Calu3 (cell line): ENCODE results near the gene NEK5. TPM values are rescaled to one million over a fixed set of nuclear protein-coding genes. Genes with fewer than 3 reads are reported as not detected.

Experiments
- BruUV-seq: library from RNA; stranded (reverse); fragments of 400-500 nt; replicated peaks from 2 replicates; lab custom pipeline; 2021; lab: Mats Ljungman, UMichigan
- CTCF ChIA-PET: fragments of 300-600 bp; sonication (Branson Sonifier 250); formaldehyde crosslinking; loops from one replicate; lab custom pipeline; 2022; ENCODE audit warnings: antibody characterized with exemption; lab: Charles Lee
- DNase-seq: peaks from one replicate; pipeline ENCODE4 v3.0.0; 2022
- H3K27ac Mint-ChIP-seq: one replicate; pipeline ENCODE4 v1.8.0; 2022; ENCODE audit warnings: mixed read lengths; ENCODE audit not compliant: unreplicated experiment
- H3K27me3 Mint-ChIP-seq: one replicate; pipeline ENCODE4 v1.8.0; 2022; ENCODE audit warnings: mixed read lengths; ENCODE audit not compliant: unreplicated experiment
- H3K36me3 Mint-ChIP-seq: one replicate; pipeline ENCODE4 v1.8.0; 2022; ENCODE audit warnings: mild to moderate bottlenecking, moderate library complexity, mixed read lengths; ENCODE audit not compliant: insufficient read depth, unreplicated experiment
- H3K4me1 Mint-ChIP-seq: one replicate; pipeline ENCODE4 v1.8.0; 2022; ENCODE audit warnings: mild to moderate bottlenecking, low read depth, mixed read lengths; ENCODE audit not compliant: unreplicated experiment
- H3K4me3 Mint-ChIP-seq: one replicate; pipeline ENCODE4 v1.8.0; 2022; ENCODE audit warnings: mild to moderate bottlenecking, low read depth, moderate library complexity, mixed read lengths; ENCODE audit not compliant: unreplicated experiment
- H3K9me3 Mint-ChIP-seq: one replicate; pipeline ENCODE4 v1.8.0; 2022; ENCODE audit warnings: low read depth, mixed read lengths; ENCODE audit not compliant: unreplicated experiment
- intact Hi-C: fragments of 100-400 bp; cut with micrococcal nuclease; formaldehyde crosslinking; loops from one replicate; pipeline ENCODE4 v1.10.0; 2022; ENCODE audit not compliant: unreplicated experiment
- total RNA-seq: library from RNA; stranded (reverse); gene quantifications from 2 replicates; pipeline ENCODE4 v1.2.3, GENCODE V29; 2022
- TF ChIP-seq, protein P1 (sequence below): fragments of 200-600 bp; IDR thresholded peaks from one replicate; pipeline ENCODE4 v1.8.0; 2022; ENCODE audit warnings: antibody characterized with exemption; ENCODE audit not compliant: unreplicated experiment

The NEK5 gene
- total RNA-seq, 1 experiment from 2014 or later = 0.38 TPM

DNA sequence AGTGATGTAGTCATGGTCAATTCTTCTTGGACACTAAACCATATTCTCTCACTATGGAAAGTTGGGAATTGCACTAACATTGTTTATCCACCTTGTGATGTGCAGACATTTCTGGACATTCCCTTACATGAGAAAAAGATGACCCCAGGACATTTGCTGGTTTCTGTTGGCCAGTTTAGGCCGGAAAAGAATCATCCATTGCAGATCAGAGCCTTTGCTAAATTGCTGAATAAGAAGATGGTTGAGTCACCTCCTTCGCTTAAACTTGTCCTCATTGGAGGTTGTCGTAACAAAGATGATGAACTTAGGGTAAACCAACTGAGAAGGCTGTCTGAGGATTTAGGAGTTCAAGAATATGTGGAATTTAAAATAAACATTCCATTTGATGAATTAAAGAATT lies 104.4 kb downstream of the NEK5 start, which contains the start of gene UTP14C:
TSS of gene UTP14C (plus strand) at position 211 of the 400 bp plus-strand sequence. CDS start 4,114 bp downstream, outside the sequence.
- BruUV-seq = no TSS peak
- intact Hi-C loops = no loop called here
- Mint-ChIP-seq H3K9me3 (peaks cover 19% of the 10 kb centered on the region), H3K4me1 (no peaks in the 10 kb centered on the region), H3K36me3 (peaks cover 40% of the 10 kb centered on the region), H3K27ac (no peak within 1 kb of the TSS), H3K27me3 (no peaks in the 10 kb centered on the region), H3K4me3 (no peak within 1 kb of the TSS)
- TF ChIP-seq, protein P1, sequence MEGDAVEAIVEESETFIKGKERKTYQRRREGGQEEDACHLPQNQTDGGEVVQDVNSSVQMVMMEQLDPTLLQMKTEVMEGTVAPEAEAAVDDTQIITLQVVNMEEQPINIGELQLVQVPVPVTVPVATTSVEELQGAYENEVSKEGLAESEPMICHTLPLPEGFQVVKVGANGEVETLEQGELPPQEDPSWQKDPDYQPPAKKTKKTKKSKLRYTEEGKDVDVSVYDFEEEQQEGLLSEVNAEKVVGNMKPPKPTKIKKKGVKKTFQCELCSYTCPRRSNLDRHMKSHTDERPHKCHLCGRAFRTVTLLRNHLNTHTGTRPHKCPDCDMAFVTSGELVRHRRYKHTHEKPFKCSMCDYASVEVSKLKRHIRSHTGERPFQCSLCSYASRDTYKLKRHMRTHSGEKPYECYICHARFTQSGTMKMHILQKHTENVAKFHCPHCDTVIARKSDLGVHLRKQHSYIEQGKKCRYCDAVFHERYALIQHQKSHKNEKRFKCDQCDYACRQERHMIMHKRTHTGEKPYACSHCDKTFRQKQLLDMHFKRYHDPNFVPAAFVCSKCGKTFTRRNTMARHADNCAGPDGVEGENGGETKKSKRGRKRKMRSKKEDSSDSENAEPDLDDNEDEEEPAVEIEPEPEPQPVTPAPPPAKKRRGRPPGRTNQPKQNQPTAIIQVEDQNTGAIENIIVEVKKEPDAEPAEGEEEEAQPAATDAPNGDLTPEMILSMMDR = no peak
- no peak for DNase-seq
- CTCF ChIA-PET = no interaction called here

DNA sequence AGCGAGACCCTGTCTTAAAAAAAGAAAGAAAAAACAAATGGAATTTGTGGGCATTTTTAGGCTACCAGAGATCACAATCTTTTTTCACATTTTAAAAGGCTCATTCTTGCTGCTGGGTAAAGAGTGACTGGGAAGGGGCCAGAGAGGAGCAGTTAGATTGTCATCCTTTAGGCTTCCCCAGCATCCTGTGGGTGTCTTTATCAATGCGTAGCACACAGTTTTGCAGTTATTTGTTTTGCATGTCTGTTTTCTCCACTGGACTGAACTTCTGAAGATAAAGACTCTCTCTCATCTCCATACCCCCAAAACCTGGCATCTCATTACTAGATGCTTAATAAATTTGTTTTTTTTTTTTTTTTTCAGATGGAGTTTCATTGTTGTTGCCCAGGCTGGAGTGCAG lies 106.5 kb downstream of the NEK5 start:
- intact Hi-C loops = no loop called here
- peaks cover 16% of the 10 kb centered on the region for H3K9me3 Mint-ChIP-seq
- no peaks in the 10 kb centered on the region for H3K4me1 Mint-ChIP-seq
- H3K27me3 Mint-ChIP-seq = no peaks in the 10 kb centered on the region
- no peak overlapping the region for H3K4me3 Mint-ChIP-seq
- TF ChIP-seq, protein P1 = no peak
- CTCF ChIA-PET = no interaction called here
- no peak for DNase-seq
- no peak overlapping the region for H3K27ac Mint-ChIP-seq
- H3K36me3 Mint-ChIP-seq = peaks cover 35% of the 10 kb centered on the region
- no TSS peak for BruUV-seq

DNA sequence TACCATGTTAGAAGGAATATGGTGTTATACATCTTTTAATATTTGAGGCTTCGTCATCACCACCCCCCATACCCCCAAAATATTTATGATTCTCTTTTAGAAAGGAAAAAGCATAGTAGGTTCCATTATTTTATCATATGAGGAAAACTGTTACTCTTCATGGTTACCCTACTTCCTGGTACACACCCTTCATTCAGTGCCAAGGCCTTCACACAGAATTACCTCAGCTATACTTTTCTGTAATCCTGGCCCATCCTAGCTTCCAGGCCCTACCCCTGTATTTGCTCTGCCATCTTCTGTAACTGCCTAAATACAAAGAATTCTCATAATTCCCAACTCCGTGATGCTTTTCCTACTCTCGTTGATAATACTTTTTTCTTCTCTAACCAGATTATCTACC lies 108.7 kb downstream of the NEK5 start:
- Mint-ChIP-seq H3K27me3 (no peaks in the 10 kb centered on the region), H3K4me3 (no peak overlapping the region), H3K9me3 (peaks cover 2% of the 10 kb centered on the region), H3K27ac (no peak overlapping the region), H3K4me1 (no peaks in the 10 kb centered on the region), H3K36me3 (peaks cover 14% of the 10 kb centered on the region)
- DNase-seq = no peak
- TF ChIP-seq, protein P1 = no peak
- CTCF ChIA-PET = no interaction called here
- intact Hi-C loops = no loop called here
- BruUV-seq = no TSS peak

DNA sequence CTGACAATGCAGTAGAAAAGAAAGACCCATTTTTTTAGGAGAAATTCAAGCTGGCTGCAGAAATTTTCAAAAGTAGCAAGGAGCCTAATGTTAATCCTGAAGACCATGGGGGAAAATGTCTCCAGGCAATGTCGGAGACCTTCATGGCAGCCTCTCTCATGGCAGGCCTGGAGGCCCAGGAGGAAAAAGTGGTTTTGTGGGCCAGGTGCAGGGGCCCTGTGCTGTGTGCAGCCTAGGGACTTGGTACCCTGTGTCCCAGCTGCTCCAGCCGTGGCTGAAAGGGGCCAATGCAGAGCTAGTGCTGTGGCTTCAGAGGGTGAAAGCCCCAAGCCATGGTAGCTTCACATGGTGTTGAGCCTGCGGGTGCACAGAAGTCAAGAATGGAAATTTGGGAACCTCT lies 112.6 kb downstream of the NEK5 start:
- Mint-ChIP-seq H3K4me1 (peaks cover under 1% of the 10 kb centered on the region), H3K36me3 (peaks cover 26% of the 10 kb centered on the region), H3K27me3 (no peaks in the 10 kb centered on the region), H3K9me3 (peaks cover 2% of the 10 kb centered on the region), H3K27ac (no peak overlapping the region), H3K4me3 (no peak overlapping the region)
- TF ChIP-seq, protein P1 = no peak
- no TSS peak for BruUV-seq
- no peak for DNase-seq
- CTCF ChIA-PET = no interaction called here
- intact Hi-C loops = no loop called here
